ENCODE data around the gene NELFCD. TPM values are rescaled to one million over a fixed set of nuclear protein-coding genes. Genes with fewer than 3 reads are reported as not detected.

The NELFCD gene
- total RNA-seq, 1 donor from 2014 or later, result 122 TPM

- no peak for TF ChIP-seq CTCF (IDR thresholded peaks at IDR 0.05; ENCODE audit: unreplicated experiment)
Measured at GRCh38 chr20:59013031-59013951, 32.2 kb downstream of the NELFCD start.

GRCh38 chr20:59013959-59014608, 33.0 kb downstream of the NELFCD start:
- Mint-ChIP-seq H3K4me3 (ENCODE audit: low read depth) (no peak overlapping the region), H3K27ac (no peak overlapping the region), H3K36me3 (ENCODE audit: insufficient read depth) (no peaks in the 10 kb centered on the region), H3K27me3 (peaks cover 48% of the 10 kb centered on the region), H3K9me3 (ENCODE audit: low read depth) (no peaks in the 10 kb centered on the region), H3K4me1 (ENCODE audit: low read depth) (peaks cover 15% of the 10 kb centered on the region)
- TF ChIP-seq CTCF (IDR thresholded peaks at IDR 0.05; ENCODE audit: unreplicated experiment), result no peak
- DNase-seq (ENCODE audit: low spot score, unreplicated experiment), result no peak

More at GRCh38 chr20:59013031-59013951, 32.2 kb downstream of the NELFCD start:
- no peaks in the 10 kb centered on the region for H3K36me3 Mint-ChIP-seq (ENCODE audit: insufficient read depth)
- no peak for DNase-seq (ENCODE audit: low spot score, unreplicated experiment)
- no peak overlapping the region for H3K27ac Mint-ChIP-seq
- H3K4me1 Mint-ChIP-seq (ENCODE audit: low read depth), result peaks cover 15% of the 10 kb centered on the region
- H3K4me3 Mint-ChIP-seq (ENCODE audit: low read depth), result no peak overlapping the region
- H3K9me3 Mint-ChIP-seq (ENCODE audit: low read depth), result no peaks in the 10 kb centered on the region
- H3K27me3 Mint-ChIP-seq, result peaks cover 53% of the 10 kb centered on the region

- DNase-seq (ENCODE audit: low spot score, unreplicated experiment), result no peak
- peaks cover 15% of the 10 kb centered on the region for H3K4me1 Mint-ChIP-seq (ENCODE audit: low read depth)
- H3K9me3 Mint-ChIP-seq (ENCODE audit: low read depth), result no peaks in the 10 kb centered on the region
- H3K36me3 Mint-ChIP-seq (ENCODE audit: insufficient read depth), result no peaks in the 10 kb centered on the region
- H3K27ac Mint-ChIP-seq, result no peak overlapping the region
- TF ChIP-seq CTCF (IDR thresholded peaks at IDR 0.05; ENCODE audit: unreplicated experiment), result no peak
- H3K4me3 Mint-ChIP-seq (ENCODE audit: low read depth), result no peak overlapping the region
- peaks cover 45% of the 10 kb centered on the region for H3K27me3 Mint-ChIP-seq
Measured at GRCh38 chr20:59014680-59015389, 33.8 kb downstream of the NELFCD start.

GRCh38 chr20:59015411-59015810, 34.4 kb downstream of the NELFCD start:
- no peaks in the 10 kb centered on the region for H3K9me3 Mint-ChIP-seq (ENCODE audit: low read depth)
- no peak for TF ChIP-seq CTCF (IDR thresholded peaks at IDR 0.05; ENCODE audit: unreplicated experiment)
- no peaks in the 10 kb centered on the region for H3K36me3 Mint-ChIP-seq (ENCODE audit: insufficient read depth)
- H3K4me1 Mint-ChIP-seq (ENCODE audit: low read depth), result peaks cover 15% of the 10 kb centered on the region
- peaks cover 39% of the 10 kb centered on the region for H3K27me3 Mint-ChIP-seq
- H3K4me3 Mint-ChIP-seq (ENCODE audit: low read depth), result no peak overlapping the region
- H3K27ac Mint-ChIP-seq, result no peak overlapping the region
- no peak for DNase-seq (ENCODE audit: low spot score, unreplicated experiment)
